Spleen (tissue), 7 donors: Measurements from ENCODE around the gene TFF1.

Experiments used
- POLR2A ChIP-seq, 3 donors: fragments of 450-650 bp; IDR thresholded peaks; one replicate each; pipeline ENCODE4 v1.5.1; 2017; ENCODE audit warnings: antibody characterized with exemption in 3 of 3, mild to moderate bottlenecking in 1 of 3
- TF ChIP-seq, protein P1 (sequence below), 11 experiments: fragments of 200-600 bp in 7 of 11; fragments of 450-650 bp in 4 of 11; sonication (generic) in 4 of 11; IDR thresholded peaks in 8 of 11; conservative IDR thresholded peaks in 3 of 11; 1 replicate in 7 of 11; 2 replicates in 4 of 11; pipeline versions ENCODE4 v1.4.0 to v1.8.0; 2016 to 2021; ENCODE audit warnings: antibody characterized with exemption in 11 of 11, inconsistent platforms in 4 of 11, mild to moderate bottlenecking in 1 of 11
- donor health status: DM: no; HTN: no; CAD: no; lungs with moderate emphysema.
- donor health status: DM: no; HTN: no; CAD: no.
- donor health status: DM: no; HTN: no; CAD: no.

DNA sequence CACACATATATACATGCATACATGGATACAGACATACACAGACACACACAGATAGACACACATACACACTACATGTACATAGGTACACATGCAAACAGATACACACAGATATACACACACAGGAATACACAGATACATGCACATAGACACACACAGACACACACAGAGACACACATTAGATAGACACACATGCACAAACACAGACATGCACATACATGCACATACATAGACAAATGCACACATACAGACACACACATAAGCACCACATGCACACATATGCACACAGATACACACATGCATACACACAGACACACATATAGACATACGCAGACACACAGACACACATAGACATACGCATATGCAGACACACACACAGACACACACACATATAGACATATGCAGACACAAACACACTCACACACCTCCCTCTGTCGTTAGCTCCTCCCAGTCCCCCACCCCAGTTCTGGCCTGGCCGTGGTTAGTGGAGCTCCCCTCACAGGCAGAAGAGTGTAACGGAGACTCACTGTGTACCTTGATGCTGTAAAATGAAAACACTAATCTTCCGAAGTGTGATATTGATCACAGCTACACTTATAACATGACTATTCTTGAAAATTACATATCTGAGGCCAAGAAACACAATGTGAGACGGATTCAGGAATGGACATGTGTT is 45.0 kb upstream of the TFF1 start:
- TF ChIP-seq, protein P1, sequence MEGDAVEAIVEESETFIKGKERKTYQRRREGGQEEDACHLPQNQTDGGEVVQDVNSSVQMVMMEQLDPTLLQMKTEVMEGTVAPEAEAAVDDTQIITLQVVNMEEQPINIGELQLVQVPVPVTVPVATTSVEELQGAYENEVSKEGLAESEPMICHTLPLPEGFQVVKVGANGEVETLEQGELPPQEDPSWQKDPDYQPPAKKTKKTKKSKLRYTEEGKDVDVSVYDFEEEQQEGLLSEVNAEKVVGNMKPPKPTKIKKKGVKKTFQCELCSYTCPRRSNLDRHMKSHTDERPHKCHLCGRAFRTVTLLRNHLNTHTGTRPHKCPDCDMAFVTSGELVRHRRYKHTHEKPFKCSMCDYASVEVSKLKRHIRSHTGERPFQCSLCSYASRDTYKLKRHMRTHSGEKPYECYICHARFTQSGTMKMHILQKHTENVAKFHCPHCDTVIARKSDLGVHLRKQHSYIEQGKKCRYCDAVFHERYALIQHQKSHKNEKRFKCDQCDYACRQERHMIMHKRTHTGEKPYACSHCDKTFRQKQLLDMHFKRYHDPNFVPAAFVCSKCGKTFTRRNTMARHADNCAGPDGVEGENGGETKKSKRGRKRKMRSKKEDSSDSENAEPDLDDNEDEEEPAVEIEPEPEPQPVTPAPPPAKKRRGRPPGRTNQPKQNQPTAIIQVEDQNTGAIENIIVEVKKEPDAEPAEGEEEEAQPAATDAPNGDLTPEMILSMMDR (IDR thresholded peaks at IDR 0.05 in 8 of 11, conservative IDR thresholded peaks at IDR 0.05 in 3 of 11): no peak
- TF ChIP-seq POLR2A (IDR thresholded peaks at IDR 0.05): no peak
